WTC11 (cell line): ENCODE results near the gene EIF5A.

Source experiments
- ATF2 ChIP-seq: sonication (generic); formaldehyde crosslinking; IDR thresholded peaks from 2 replicates; pipeline ENCODE4 v1.8.1; 2022; ENCODE audit warnings: low read depth, missing genetic modification reagents, borderline replicate concordance
- CTCF ChIP-seq: fragments of 200-600 bp; IDR thresholded peaks from 2 replicates; pipeline ENCODE4 v1.8.0; 2022; ENCODE audit warnings: antibody characterized with exemption
- FOXJ3 ChIP-seq: sonication (generic); formaldehyde crosslinking; IDR thresholded peaks from 2 replicates; pipeline ENCODE4 v1.9.0; 2021; ENCODE audit warnings: missing genetic modification reagents, mild to moderate bottlenecking, borderline replicate concordance
- FOXP1 ChIP-seq: sonication (generic); formaldehyde crosslinking; IDR thresholded peaks from 2 replicates; pipeline ENCODE4 v1.8.0; 2022; ENCODE audit warnings: missing genetic modification reagents, mild to moderate bottlenecking, moderate library complexity, borderline replicate concordance
- RELA ChIP-seq: sonication (generic); formaldehyde crosslinking; IDR thresholded peaks from 2 replicates; pipeline ENCODE4 v1.8.1; 2022; ENCODE audit warnings: missing genetic modification reagents, mild to moderate bottlenecking, borderline replicate concordance
- ZNF671 ChIP-seq: fragments of 250-450 bp; sonication (Bioruptor Pico); IDR thresholded peaks from 2 replicates; pipeline ENCODE4 v1.8.0; 2021; ENCODE audit warnings: mild to moderate bottlenecking
- TF ChIP-seq, protein P1 (sequence below): sonication (generic); formaldehyde crosslinking; IDR thresholded peaks from 2 replicates; pipeline ENCODE4 v1.8.1; 2023; ENCODE audit warnings: mild to moderate bottlenecking, missing genetic modification reagents, moderate library complexity

DNA sequence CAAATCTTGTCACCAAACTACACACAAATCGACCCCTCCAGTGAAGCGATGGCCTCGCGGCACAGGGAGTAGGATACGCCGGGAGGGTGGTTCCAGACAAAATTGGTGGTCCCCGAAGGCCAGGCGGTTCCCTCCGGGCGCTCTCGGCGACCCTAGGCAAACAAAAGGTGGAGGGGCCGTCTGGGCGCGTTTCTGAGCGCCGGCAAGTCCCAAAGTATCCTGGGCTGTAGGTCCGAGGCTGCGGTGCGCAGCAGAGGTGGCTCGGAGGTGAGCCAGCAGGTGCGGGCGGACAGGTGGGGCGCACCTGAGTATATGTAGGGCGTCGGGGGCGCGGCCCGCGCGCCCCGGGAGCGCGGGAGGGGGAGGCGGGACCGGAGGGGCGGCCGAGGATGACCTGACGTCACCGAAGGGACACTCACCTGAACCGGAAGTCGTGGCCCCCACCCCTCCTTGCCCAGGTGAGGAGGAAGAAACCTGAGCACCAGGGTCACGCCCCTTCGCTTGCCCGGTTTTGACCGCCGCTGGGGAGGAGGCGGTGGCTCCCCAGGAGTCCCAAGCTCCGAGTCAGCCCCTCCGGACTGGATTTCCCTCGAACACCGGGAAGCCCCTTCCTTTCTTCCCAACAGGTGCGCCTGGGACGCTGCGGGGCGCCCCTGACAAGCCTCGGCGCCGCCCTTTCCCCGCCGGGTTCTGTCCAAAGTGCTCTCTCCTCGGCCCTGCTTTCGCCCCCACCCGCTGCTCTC is 45.1 kb upstream of the EIF5A start, which contains the start of gene CLDN7:
- TF ChIP-seq FOXP1 (CRISPR knock-in tag) (no peak; the same call in 1 of the 2 replicates), CTCF (no peak), ZNF671 (CRISPR knock-in tag) (no peak), ATF2 (CRISPR knock-in tag) (no peak), FOXJ3 (CRISPR knock-in tag) (no peak), RELA (CRISPR knock-in tag) (no peak)
- TF ChIP-seq, protein P1, sequence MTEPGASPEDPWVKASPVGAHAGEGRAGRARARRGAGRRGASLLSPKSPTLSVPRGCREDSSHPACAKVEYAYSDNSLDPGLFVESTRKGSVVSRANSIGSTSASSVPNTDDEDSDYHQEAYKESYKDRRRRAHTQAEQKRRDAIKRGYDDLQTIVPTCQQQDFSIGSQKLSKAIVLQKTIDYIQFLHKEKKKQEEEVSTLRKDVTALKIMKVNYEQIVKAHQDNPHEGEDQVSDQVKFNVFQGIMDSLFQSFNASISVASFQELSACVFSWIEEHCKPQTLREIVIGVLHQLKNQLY (CRISPR knock-in tag): no peak
